Measurements from ENCODE around the gene TCF12. TPM values are rescaled to one million over a fixed set of nuclear protein-coding genes. Genes with fewer than 3 reads are reported as not detected.

Gene TCF12
- total and polyA plus RNA-seq, 11 donors, result 6.5 to 77.3 (median 43.5) TPM

- intact Hi-C loops (cut with DNase I), result loop anchor here in 1 of 10 donors (10.0 kb wide), 1 partner anchor 377 kb away; no protein-coding TSS in a partner anchor
- DNase-seq, result no peak
- Histone ChIP-seq H3K27me3 (no peaks in the 10 kb centered on the region), H3K9me3 (no peaks in the 10 kb centered on the region), H3K4me1 (peaks cover 0 to 39% (median 14%) of the 10 kb centered on the region in 12 donors), H3K27ac (no peak overlapping the region), H3K4me3 (no peak overlapping the region), H3K36me3 (peaks cover 0 to 12% (median 0%) of the 10 kb centered on the region in 9 donors)
- ATAC-seq, result no peak
- WGBS, 4 donors, result 58 to 72% (median 64%) methylated on average over 2 of the region's 2 CpGs
- TF ChIP-seq POLR2A (IDR thresholded peaks at IDR 0.05), result no peak
- TF ChIP-seq CTCF (IDR thresholded peaks at IDR 0.05), result no peak
These were observed 283.1 kb downstream of the TCF12 start for GRCh38 chr15:57201578-57201977.

- no peaks in the 10 kb centered on the region for H3K27me3 ChIP-seq
- peaks cover 0 to 30% (median 10%) of the 10 kb centered on the region in 12 donors for H3K4me1 ChIP-seq
- DNase-seq, result no peak
- no peak overlapping the region for H3K27ac ChIP-seq
- H3K4me3 ChIP-seq, result no peak overlapping the region
- intact Hi-C loops (cut with DNase I), result loop anchor here in 1 of 10 donors (10.0 kb wide), 1 partner anchor 379 kb away; no protein-coding TSS in a partner anchor
- ATAC-seq, result no peak
- no peaks in the 10 kb centered on the region for H3K9me3 ChIP-seq
- 91 to 100% (median 96%) methylated on average over 2 of the region's 2 CpGs for WGBS, 4 donors
- H3K36me3 ChIP-seq, result no peaks in the 10 kb centered on the region
- TF ChIP-seq POLR2A (IDR thresholded peaks at IDR 0.05), result no peak
- TF ChIP-seq CTCF (IDR thresholded peaks at IDR 0.05), result no peak
These were observed 285.5 kb downstream of the TCF12 start for GRCh38 chr15:57203906-57204305.

GRCh38 chr15:57205027-57205855 lies 286.8 kb downstream of the TCF12 start:
- intact Hi-C loops (cut with DNase I), result loop anchor here in 1 of 10 donors (10.0 kb wide), 1 partner anchor 380 kb away; no protein-coding TSS in a partner anchor

More at GRCh38 chr15:57205027-57205855, 286.8 kb downstream of the TCF12 start:
- no peak overlapping the region for H3K4me3 ChIP-seq
- ATAC-seq (no peak), DNase-seq (no peak)
- 86 to 91% (median 87%) methylated on average over 11 of the region's 11 CpGs for WGBS, 4 donors
- H3K9me3 ChIP-seq, result no peaks in the 10 kb centered on the region
- no peak overlapping the region for H3K27ac ChIP-seq
- H3K36me3 ChIP-seq, result no peaks in the 10 kb centered on the region
- TF ChIP-seq CTCF (IDR thresholded peaks at IDR 0.05) (no peak), POLR2A (IDR thresholded peaks at IDR 0.05) (no peak)
- peaks cover 0 to 19% (median 5%) of the 10 kb centered on the region in 12 donors for H3K4me1 ChIP-seq
- H3K27me3 ChIP-seq, result no peaks in the 10 kb centered on the region
